IMR-90 (cell line): ENCODE data around the gene CTRB1.

Experiments
- CEBPB ChIP-seq: IDR thresholded peaks from 2 replicates; pipeline ENCODE4 v1.6.1; 2012; ENCODE audit warnings: low read depth, low read length, improper control_type of control experiment
- CTCF ChIP-seq: conservative IDR thresholded peaks from 2 replicates; pipeline ENCODE4 v1.5.1; 2012; ENCODE audit warnings: mild to moderate bottlenecking, low read depth, low read length, improper control_type of control experiment
- USF2 ChIP-seq: fragments of 150-350 bp; IDR thresholded peaks from 2 replicates; pipeline ENCODE4 v1.6.1; 2017; ENCODE audit warnings: mild to moderate bottlenecking, antibody characterized with exemption, low read length, low read depth

GRCh38 chr16:75246504-75247205 lies 27.9 kb downstream of the CTRB1 start:
- TF ChIP-seq CTCF (no peak), USF2 (no peak), CEBPB (no peak)
